GM18520 (cell line): ENCODE data around the gene OR2V2.
A peak's percentile ranks its signal among the peaks of the same experiment; 100 is the strongest.
"Not testable (repeated sequence)": the region's sequence is repeated elsewhere in the genome, so short reads cannot be mapped to it uniquely, and the experiment has no call there.

Source experiments
- ATAC-seq: cut with Tn5 transposase; IDR thresholded peaks from one replicate; pipeline ENCODE4 v1.9.1; 2021; ENCODE audit not compliant: unreplicated experiment

The OR2V2 gene

GRCh38 chr5:181142054-181142453 is 5.3 kb upstream of the OR2V2 start:
- no peak for ATAC-seq

- no peak for ATAC-seq
Measured at GRCh38 chr5:181145133-181145532, 2.3 kb upstream of the OR2V2 start.

GRCh38 chr5:181149355-181149754 is 2.0 kb downstream of the OR2V2 start:
- no peak for ATAC-seq

- no peak for ATAC-seq
Measured at GRCh38 chr5:181149806-181150733, 2.7 kb downstream of the OR2V2 start.

GRCh38 chr5:181151146-181151545 is 3.8 kb downstream of the OR2V2 start:
- ATAC-seq = no peak

- no peak for ATAC-seq
Measured at GRCh38 chr5:181152406-181152805, 5.0 kb downstream of the OR2V2 start.

- ATAC-seq = no peak
Measured at GRCh38 chr5:181153814-181154213, 6.4 kb downstream of the OR2V2 start.

- ATAC-seq = peak; percentile 26
Measured at GRCh38 chr5:181156758-181157157, 9.4 kb downstream of the OR2V2 start.

GRCh38 chr5:181158869-181159268 is 11.5 kb downstream of the OR2V2 start:
- no peak for ATAC-seq

- ATAC-seq = no peak
Measured at GRCh38 chr5:181159286-181160151, 12.1 kb downstream of the OR2V2 start.

- ATAC-seq = peak; percentile 48
Measured at GRCh38 chr5:181160152-181160754, 12.9 kb downstream of the OR2V2 start.

- not testable (repeated sequence) for ATAC-seq
Measured at GRCh38 chr5:181160755-181161533, 13.6 kb downstream of the OR2V2 start.

GRCh38 chr5:181161534-181162175 is 14.3 kb downstream of the OR2V2 start:
- ATAC-seq = no peak

GRCh38 chr5:181163487-181164075 is 16.2 kb downstream of the OR2V2 start:
- ATAC-seq = no peak

- no peak for ATAC-seq
Measured at GRCh38 chr5:181164076-181164952, 16.9 kb downstream of the OR2V2 start.

GRCh38 chr5:181166812-181167733 is 19.7 kb downstream of the OR2V2 start:
- ATAC-seq = no peak

GRCh38 chr5:181167814-181168488 is 20.6 kb downstream of the OR2V2 start:
- no peak for ATAC-seq
